Stimulated activated naive CD4-positive, alpha-beta T cell treated with Interleukin-2 at 50 U/mL for 16 hours (primary cell): Measurements from ENCODE around the gene PIGL.

Experiments
- DNase-seq: peaks from one replicate; lab custom pipeline; 2025; lab: John Stamatoyannopoulos, UW

The PIGL gene

DNA sequence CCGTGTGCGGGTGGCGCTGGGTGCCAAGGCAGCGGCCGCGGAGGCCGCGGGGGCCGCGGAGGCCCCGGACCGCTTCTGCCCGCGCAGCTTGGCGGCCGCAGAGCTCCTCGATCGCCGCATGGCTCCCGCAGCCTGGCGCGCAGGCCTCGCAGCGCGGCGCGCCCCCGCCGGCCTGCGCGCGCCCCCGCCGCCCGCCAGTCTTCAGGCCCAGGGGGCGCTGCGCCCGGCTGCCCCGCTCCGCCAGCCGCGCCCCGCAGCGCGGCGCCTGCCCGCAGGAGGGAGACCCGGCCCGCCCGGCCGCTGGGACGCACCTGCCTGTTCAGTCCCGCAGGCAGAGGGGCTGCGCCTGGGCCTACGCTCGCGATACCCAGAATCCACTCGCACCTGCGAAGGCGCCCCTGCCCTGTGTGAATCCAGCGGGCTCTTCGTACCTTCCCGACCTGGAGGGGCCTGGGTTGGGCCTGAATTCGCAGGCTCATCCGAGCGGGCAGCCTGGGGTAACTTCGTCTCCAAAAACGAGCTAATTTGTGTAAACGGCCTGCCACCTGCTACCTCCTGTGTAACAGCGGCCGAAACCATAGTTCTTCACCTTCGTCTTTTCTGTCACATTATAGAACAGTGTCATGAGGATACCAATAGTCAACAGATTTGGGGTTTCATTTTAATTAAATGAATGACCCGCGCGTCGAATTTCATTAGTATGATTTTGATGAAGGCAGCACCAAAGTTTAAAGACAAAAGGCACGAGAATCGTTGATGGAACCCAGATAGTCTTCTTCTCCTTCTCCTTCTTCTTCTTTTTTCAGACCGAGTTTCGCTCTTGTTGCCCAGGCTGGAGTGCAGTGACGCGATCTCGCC lies 136.5 kb downstream of the PIGL start, which contains the start of gene CENPV:
TSS of gene CENPV (minus strand) at position 153 of the 858 bp plus-strand sequence. CDS start at position 120, 33 bp downstream.
- peak; percentile 41 for DNase-seq

- DNase-seq, result no peak
Observed at GRCh38 chr17:16354585-16354984, 137.6 kb downstream of the PIGL start.

DNA sequence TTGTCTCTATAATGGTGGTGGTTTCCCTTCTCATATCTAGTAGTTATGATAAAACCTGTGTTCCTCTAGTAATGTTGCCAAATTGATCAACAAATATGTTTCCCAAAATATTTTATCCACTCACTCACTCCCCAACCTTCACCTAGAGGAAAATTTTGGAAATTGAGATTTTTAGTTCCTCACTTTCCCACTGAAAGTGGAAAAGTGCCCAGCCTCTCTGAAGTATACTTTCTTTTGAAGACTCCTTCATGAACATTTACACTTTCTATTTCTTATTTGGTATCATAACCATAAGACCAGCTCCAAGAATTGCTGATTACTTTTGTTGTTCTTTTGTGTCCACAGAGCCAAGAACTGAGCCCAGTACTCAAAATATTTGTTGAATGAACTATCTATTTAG lies 141.4 kb downstream of the PIGL start:
- DNase-seq, result no peak

- DNase-seq, result peak; percentile 22
Observed at GRCh38 chr17:16361874-16362273, 144.9 kb downstream of the PIGL start.

- peak; percentile 64 for DNase-seq
Observed at GRCh38 chr17:16363749-16364536, 146.9 kb downstream of the PIGL start.

DNA sequence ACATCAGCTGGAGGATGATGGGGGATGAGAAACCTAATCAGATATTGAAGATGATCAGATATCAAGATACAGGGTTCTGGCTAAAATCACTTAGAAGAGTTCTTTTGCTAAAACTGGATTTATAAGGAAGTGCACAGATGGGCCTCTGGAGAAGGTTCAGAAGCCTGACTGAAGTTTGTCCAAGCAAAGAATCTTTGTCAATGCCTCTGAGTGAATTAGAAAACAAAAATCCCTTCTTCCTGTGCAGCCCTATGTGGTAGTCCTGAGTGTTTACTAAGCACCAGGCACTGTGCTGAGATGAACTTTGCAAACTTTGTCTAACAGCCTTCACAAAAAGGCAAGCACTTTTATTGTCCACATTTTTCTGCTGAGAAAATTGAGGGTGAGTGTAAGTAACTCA lies 147.6 kb downstream of the PIGL start:
- DNase-seq, result no peak

DNA sequence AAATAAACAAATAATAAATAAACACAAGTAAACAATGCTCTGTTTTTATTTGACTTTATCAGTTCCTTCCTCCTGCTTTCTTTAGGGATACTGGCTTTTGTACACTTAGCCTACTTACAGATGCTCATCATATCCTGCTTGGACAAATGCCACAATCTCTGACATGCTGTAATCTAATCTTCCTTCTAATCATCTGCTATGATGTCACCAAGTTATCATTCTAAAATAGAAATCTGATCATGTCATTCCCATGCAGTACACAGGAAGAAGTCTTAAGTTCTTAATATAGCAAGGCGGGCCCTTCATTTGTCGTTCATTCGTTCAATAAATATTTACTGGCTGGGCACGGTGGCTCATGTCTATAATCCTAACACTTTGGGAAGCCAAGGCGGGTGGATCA lies 154.7 kb downstream of the PIGL start:
- no peak for DNase-seq

DNA sequence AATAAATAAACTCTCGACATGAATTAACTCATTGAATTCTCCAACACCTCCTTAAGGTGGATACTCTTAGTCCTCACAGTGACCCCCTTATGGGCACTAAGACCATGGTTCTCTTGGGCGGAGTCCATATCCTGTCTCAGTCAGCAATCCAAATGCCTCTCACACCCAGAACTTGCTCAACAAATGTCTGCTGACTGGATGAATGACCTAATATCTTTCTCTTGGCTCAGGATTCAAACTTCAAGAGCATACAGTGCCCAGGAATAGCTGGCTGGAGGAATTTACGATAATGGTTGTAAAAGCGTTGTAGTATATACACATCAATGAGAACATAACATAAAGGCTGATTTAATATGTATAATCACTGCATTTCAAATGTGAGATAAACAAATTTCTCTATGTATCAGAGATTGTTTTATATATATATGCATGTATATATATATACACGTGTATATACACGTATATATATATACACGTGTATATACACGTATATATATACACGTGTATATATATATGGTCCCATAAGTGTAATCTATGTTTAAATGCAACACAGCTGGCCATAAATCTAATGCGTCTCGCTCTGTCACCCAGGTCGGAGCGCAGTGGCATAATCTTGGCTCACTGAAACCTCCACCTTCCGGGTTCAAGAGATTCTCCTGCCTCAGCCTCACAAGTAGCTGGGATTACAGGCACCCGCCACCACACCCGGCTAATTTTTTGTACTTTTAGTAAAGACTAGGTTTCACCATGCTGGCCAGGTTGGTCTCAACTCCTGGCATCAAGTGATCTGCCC lies 157.3 kb downstream of the PIGL start:
- DNase-seq, result no peak
